Thoracic aorta (tissue), 2 donors: ENCODE data around the gene TNRC6C. TPM values are rescaled to one million over a fixed set of nuclear protein-coding genes. Genes with fewer than 3 reads are reported as not detected.
"Not testable (repeated sequence)": the region's sequence is repeated elsewhere in the genome, so short reads cannot be mapped to it uniquely, and the experiment has no call there.

Experiments
- ATAC-seq: fragments of 150-250 bp; one replicate; pipeline ENCODE4 v1.8.0; 2017; ENCODE audit warnings: low read depth; ENCODE audit not compliant: insufficient number of reproducible peaks, low FRiP score
- DNase-seq: peaks from one replicate; pipeline ENCODE4 v3.0.0-alpha.2; 2020; ENCODE audit warnings: low spot score
- H3K27ac ChIP-seq, 2 donors: fragments of 200-600 bp; sonication (generic); 1 replicate in 1 of 2; 2 replicates in 1 of 2; pipeline ENCODE4 v1.5.1; 2016; ENCODE audit warnings: mild to moderate bottlenecking in 2 of 2, moderate library complexity in 2 of 2
- H3K27me3 ChIP-seq: fragments of 200-600 bp; sonication (generic); replicated peaks from 2 replicates; pipeline ENCODE4 v1.6.0; 2016; ENCODE audit warnings: mild to moderate bottlenecking; ENCODE audit not compliant: insufficient read depth
- H3K36me3 ChIP-seq: fragments of 200-600 bp; sonication (generic); one replicate; pipeline ENCODE4 v1.5.1; 2016
- H3K4me1 ChIP-seq, 2 donors: fragments of 200-600 bp; sonication (generic); 1 replicate in 1 of 2; 2 replicates in 1 of 2; pipeline versions ENCODE4 v1.5.1 to v1.6.0; 2016; ENCODE audit warnings: low read depth in 2 of 2, mild to moderate bottlenecking in 1 of 2; ENCODE audit not compliant: control insufficient read depth in 1 of 2
- H3K4me3 ChIP-seq: fragments of 200-600 bp; sonication (generic); 2 replicates; pipeline ENCODE4 v1.5.1; 2016; ENCODE audit warnings: mild to moderate bottlenecking
- H3K9me3 ChIP-seq: fragments of 200-600 bp; sonication (generic); 2 replicates; pipeline ENCODE4 v1.5.1; 2016
- CTCF ChIP-seq: fragments of 200-600 bp; sonication (generic); IDR thresholded peaks from one replicate; pipeline ENCODE4 v1.5.1; 2019; ENCODE audit warnings: antibody characterized with exemption
- total RNA-seq, 2 donors: library from RNA; depleted of rRNA; stranded (reverse); fragments of >200 nt; gene quantifications; one replicate each; pipeline versions ENCODE4 v1.1.0 to v1.2.3, GENCODE V29; 2016

Gene TNRC6C
- total RNA-seq, 2 donors from 2014 or later, result 27.8 to 41.1 TPM

- H3K4me3 ChIP-seq, result no peak overlapping the region
- no peaks in the 10 kb centered on the region for H3K27me3 ChIP-seq
- ATAC-seq (peak; percentile 41), DNase-seq (no peak)
- H3K27ac ChIP-seq, result no peak overlapping the region
- H3K9me3 ChIP-seq, result no peaks in the 10 kb centered on the region
- H3K4me1 ChIP-seq, result peaks cover 0 to 5% of the 10 kb centered on the region in 2 donors
- no peaks in the 10 kb centered on the region for H3K36me3 ChIP-seq
- TF ChIP-seq CTCF, result peak; percentile 99
Observed at GRCh38 chr17:78112518-78113471, 154.3 kb downstream of the TNRC6C start.

GRCh38 chr17:78113804-78114785 is 155.6 kb downstream of the TNRC6C start:
- Histone ChIP-seq H3K36me3 (no peaks in the 10 kb centered on the region), H3K4me3 (no peak overlapping the region), H3K4me1 (peaks cover 0 to 6% of the 10 kb centered on the region in 2 donors), H3K9me3 (no peaks in the 10 kb centered on the region), H3K27me3 (no peaks in the 10 kb centered on the region), H3K27ac (no peak overlapping the region)
- no peak for ATAC-seq
- no peak for DNase-seq
- no peak for TF ChIP-seq CTCF

GRCh38 chr17:78114831-78115723 is 156.6 kb downstream of the TNRC6C start:
- DNase-seq, result no peak
- no peak for ATAC-seq
- no peak overlapping the region for H3K4me3 ChIP-seq
- H3K9me3 ChIP-seq, result no peaks in the 10 kb centered on the region
- H3K4me1 ChIP-seq, result peaks cover 0 to 6% of the 10 kb centered on the region in 2 donors
- TF ChIP-seq CTCF, result no peak
- no peak overlapping the region for H3K27ac ChIP-seq
- H3K27me3 ChIP-seq, result no peaks in the 10 kb centered on the region
- no peaks in the 10 kb centered on the region for H3K36me3 ChIP-seq

GRCh38 chr17:78115803-78116202 is 157.3 kb downstream of the TNRC6C start:
- H3K4me3 ChIP-seq, H3K9me3 ChIP-seq, DNase-seq, H3K27ac ChIP-seq, ATAC-seq, H3K27me3 ChIP-seq, H3K4me1 ChIP-seq, H3K36me3 ChIP-seq: not testable (repeated sequence)

GRCh38 chr17:78116411-78116810 is 157.9 kb downstream of the TNRC6C start:
- Histone ChIP-seq H3K36me3 (no peaks in the 10 kb centered on the region), H3K9me3 (no peaks in the 10 kb centered on the region)

More at GRCh38 chr17:78116411-78116810, 157.9 kb downstream of the TNRC6C start:
- Histone ChIP-seq H3K27ac (no peak overlapping the region), H3K27me3 (no peaks in the 10 kb centered on the region), H3K4me1 (peaks cover 0 to 6% of the 10 kb centered on the region in 2 donors), H3K4me3 (no peak overlapping the region)
- no peak for TF ChIP-seq CTCF
- ATAC-seq, result no peak
- DNase-seq, result no peak
